GM23248 (cell line): ENCODE measurements around the gene MAN1A1.

ENCODE experiments used
- EZH2 ChIP-seq: fragments of 200-600 bp; sonication (generic); IDR thresholded peaks from 2 replicates; pipeline ENCODE4 v1.6.1; 2018; ENCODE audit warnings: antibody characterized with exemption, mild to moderate bottlenecking; ENCODE audit not compliant: insufficient read depth, poor library complexity, severe bottlenecking
- EZH2phosphoT487 ChIP-seq: fragments of 200-600 bp; sonication (generic); IDR thresholded peaks from 2 replicates; pipeline ENCODE4 v1.6.1; 2018; ENCODE audit warnings: antibody characterized with exemption, moderate library complexity, mild to moderate bottlenecking, low read depth; ENCODE audit not compliant: insufficient read depth

GRCh38 chr6:119207971-119208725 is 141.4 kb downstream of the MAN1A1 start:
- TF ChIP-seq EZH2: no peak
- TF ChIP-seq EZH2phosphoT487: no peak
